ENCODE results near the gene GIPC2. TPM values are rescaled to one million over a fixed set of nuclear protein-coding genes. Genes with fewer than 3 reads are reported as not detected.
"Not testable (repeated sequence)": the region's sequence is repeated elsewhere in the genome, so short reads cannot be mapped to it uniquely, and the experiment has no call there.

GIPC2 gene, protein sequence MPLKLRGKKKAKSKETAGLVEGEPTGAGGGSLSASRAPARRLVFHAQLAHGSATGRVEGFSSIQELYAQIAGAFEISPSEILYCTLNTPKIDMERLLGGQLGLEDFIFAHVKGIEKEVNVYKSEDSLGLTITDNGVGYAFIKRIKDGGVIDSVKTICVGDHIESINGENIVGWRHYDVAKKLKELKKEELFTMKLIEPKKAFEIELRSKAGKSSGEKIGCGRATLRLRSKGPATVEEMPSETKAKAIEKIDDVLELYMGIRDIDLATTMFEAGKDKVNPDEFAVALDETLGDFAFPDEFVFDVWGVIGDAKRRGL
- 2.9 TPM for total RNA-seq
- long read RNA-seq, transcript GIPC2-201 (6 exons, 3,847 nt): major isoform, 12 of 24 reads
- long read RNA-seq, partial matches to known transcripts: 0 of 24 reads
- long read RNA-seq, other reads (novel, unspliced or antisense): 12 of 24 reads

DNA sequence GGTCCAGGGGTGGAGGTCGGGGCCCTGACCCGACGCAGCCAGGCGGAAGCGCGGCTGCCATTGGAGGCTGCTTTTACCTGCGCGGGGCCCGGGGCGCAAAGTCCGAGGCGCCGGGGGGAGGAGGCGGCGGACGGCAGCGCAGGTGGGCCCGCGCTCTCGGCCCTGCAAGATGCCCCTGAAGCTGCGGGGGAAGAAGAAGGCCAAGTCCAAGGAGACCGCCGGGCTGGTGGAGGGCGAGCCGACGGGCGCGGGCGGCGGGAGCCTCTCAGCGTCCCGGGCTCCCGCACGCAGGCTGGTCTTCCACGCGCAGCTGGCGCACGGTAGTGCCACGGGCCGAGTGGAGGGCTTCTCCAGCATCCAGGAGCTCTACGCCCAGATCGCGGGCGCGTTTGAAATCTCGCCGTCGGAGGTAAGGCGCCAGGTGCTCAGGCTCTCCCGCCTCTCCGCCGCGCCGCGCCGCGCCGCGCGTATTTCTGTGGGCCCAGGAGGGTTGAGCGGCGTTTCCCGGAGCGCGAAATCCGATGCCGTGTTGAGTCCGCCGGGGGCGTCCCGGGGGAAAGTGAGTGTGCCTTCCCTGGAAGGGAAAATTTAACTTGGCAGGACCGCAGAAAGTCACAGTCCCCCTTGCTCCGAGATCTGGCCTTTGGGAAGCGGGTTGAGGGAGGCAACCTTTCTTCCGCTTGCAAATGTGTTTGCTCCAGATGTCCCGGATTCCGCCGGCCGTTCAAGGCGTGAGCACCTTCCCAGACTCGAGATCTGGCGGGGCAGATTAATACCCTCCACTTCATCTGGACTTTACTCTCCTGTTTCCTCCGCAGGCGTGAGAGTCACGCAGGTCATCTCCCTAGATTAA lies at the start of gene GIPC2:
Gene GIPC2, plus strand, starts transcription at position 41 of the 853 bp plus-strand sequence. Its CDS starts 129 bp downstream, at position 170.
- ATAC-seq (peak; percentile 67 to 69), DNase-seq (peak; percentile 46)
- Histone ChIP-seq H3K9me3 (no peaks in the 10 kb centered on the region), H3K27ac (peak within 1 kb of the TSS; percentile 73), H3K4me1 (peaks cover 13% of the 10 kb centered on the region), H3K36me3 (no peaks in the 10 kb centered on the region), H3K27me3 (ENCODE audit: low read depth) (peaks cover 28% of the 10 kb centered on the region), H3K4me3 (peak within 1 kb of the TSS; percentile 69)
- intact Hi-C loops (cut with DNase I): no loop called here
- TF ChIP-seq, protein P1, sequence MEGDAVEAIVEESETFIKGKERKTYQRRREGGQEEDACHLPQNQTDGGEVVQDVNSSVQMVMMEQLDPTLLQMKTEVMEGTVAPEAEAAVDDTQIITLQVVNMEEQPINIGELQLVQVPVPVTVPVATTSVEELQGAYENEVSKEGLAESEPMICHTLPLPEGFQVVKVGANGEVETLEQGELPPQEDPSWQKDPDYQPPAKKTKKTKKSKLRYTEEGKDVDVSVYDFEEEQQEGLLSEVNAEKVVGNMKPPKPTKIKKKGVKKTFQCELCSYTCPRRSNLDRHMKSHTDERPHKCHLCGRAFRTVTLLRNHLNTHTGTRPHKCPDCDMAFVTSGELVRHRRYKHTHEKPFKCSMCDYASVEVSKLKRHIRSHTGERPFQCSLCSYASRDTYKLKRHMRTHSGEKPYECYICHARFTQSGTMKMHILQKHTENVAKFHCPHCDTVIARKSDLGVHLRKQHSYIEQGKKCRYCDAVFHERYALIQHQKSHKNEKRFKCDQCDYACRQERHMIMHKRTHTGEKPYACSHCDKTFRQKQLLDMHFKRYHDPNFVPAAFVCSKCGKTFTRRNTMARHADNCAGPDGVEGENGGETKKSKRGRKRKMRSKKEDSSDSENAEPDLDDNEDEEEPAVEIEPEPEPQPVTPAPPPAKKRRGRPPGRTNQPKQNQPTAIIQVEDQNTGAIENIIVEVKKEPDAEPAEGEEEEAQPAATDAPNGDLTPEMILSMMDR (IDR thresholded peaks at IDR 0.05): no peak

DNA sequence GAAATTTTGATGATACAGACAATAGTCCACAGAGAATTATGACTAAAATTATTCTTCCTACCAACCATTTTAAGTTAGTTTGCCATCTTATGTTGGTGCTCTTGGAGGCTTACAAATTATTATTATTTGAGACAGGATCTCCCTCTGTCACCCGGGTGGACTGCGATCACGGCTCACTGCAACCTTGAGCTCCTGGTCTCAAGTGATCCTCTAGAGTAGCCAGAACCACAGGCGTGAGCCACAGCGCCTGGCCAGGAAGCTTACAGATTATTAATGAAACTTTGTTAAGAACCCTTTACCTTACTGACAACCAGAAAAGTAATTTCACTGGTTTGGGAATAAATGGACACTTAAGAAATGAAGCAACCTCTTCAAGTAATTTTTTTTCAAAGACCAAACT lies 49.0 kb upstream of the GIPC2 start:
- intact Hi-C loops (cut with DNase I): no loop called here

DNA sequence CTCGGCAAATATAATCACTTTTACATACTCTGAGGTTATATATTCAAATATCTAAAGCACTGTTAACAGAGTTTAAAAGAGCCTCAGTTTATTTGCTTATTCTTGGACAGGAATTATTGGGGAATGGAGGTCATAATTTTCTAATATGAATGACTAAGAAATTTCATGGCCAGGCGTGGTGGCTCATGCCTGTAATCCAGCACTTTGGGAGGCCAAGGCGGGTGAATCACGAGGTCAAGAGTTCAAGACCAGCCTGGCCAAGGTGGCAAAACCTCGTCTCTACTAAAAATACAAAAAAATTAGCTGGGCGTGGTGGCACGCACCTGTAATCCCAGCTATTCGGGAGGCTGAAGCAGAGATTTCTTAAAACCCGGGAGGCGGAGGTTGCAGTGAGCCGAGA lies 45.2 kb upstream of the GIPC2 start:
- H3K9me3 ChIP-seq; H3K27me3 ChIP-seq (ENCODE audit: low read depth); ATAC-seq; DNase-seq; H3K36me3 ChIP-seq; H3K27ac ChIP-seq; H3K4me3 ChIP-seq; intact Hi-C loops (cut with DNase I): not testable (repeated sequence)
- peaks cover 11% of the 10 kb centered on the region for H3K4me1 ChIP-seq

More for the DNA sequence above, 49.0 kb upstream of the GIPC2 start:
- Histone ChIP-seq H3K27ac (no peak overlapping the region), H3K9me3 (no peaks in the 10 kb centered on the region), H3K27me3 (ENCODE audit: low read depth) (no peaks in the 10 kb centered on the region), H3K36me3 (peaks cover 8% of the 10 kb centered on the region), H3K4me3 (no peak overlapping the region), H3K4me1 (no peaks in the 10 kb centered on the region)
- no peak for DNase-seq
- no peak for ATAC-seq
- TF ChIP-seq, protein P1 (IDR thresholded peaks at IDR 0.05): no peak

DNA sequence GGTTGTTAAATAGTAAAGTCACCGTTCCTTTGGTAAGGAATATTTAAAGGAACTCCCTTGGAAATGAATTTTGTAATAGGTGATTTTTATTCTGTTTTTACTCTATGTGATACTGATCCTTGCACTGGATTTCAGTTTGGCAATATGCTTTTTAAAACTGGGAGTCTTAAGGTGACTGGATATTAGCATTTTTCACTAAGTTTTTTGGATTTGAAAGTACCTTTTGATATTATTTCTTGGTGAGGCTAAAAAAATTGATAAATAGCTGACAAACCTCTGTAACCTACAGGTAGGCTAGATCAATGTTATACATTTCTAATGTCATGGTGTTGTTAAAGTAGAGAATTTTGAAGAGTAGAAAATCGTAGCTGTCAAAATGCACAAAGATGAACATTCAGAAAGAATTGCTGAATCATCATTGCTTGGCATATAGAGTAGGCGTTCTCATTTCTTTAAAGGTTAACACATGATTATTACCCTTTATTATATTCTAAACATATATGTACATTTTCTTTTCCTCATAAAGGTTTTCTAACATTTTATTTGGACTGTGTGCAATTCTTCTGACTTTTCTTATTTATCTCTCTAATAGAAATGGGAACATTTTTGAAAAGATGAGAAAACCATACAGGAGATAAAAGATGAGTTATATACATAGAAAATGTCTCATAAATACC lies 42.6 kb upstream of the GIPC2 start:
- ATAC-seq: no peak
- H3K36me3 ChIP-seq: no peaks in the 10 kb centered on the region
- no peaks in the 10 kb centered on the region for H3K27me3 ChIP-seq (ENCODE audit: low read depth)
- peak overlapping the region; percentile 63 for H3K4me3 ChIP-seq
- intact Hi-C loops (cut with DNase I): no loop called here
- no peaks in the 10 kb centered on the region for H3K9me3 ChIP-seq
- H3K27ac ChIP-seq: peak overlapping the region; percentile 89
- TF ChIP-seq, protein P1 (IDR thresholded peaks at IDR 0.05): no peak
- no peak for DNase-seq
- H3K4me1 ChIP-seq: peaks cover 11% of the 10 kb centered on the region

DNA sequence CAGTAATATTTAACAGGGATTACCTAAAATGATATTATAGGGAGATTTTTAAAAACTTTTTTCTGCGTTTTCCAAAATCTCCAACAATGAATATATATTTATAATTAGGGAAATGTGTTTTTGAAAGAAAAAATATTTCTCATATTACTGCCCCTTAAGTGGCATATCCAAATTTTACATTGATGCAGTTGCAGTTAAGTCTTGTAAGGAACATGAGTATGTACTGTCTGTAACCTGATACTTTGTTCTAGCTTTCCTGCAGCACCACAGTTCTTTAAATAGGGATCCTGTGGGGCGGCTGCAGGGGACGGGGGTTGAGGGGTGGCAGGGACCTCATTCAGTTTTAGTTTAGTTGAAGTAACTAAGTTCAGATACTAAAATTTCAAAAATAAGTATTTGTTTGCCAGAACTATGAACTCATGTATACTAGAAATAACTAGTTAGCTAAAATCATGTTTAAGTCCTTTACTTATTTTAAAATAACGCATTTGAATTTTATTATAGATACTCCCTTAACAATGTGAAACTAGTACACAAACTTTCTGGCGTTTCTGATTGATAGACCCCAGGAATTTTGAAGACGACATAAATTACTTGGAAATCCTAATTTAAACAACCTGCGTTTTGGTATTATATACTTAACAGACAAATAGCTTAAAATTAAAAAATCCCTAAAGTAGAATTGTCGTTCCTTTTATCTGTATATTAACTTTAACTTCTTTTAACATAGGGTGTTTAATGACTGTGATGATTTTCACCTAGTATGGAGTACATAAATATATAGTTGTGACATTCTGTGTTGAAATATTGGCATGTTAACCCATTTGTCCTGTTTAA lies 41.7 kb upstream of the GIPC2 start:
- Histone ChIP-seq H3K4me3 (peak overlapping the region; percentile 63), H3K27me3 (ENCODE audit: low read depth) (no peaks in the 10 kb centered on the region), H3K9me3 (no peaks in the 10 kb centered on the region), H3K27ac (peak overlapping the region; percentile 89), H3K4me1 (peaks cover 11% of the 10 kb centered on the region), H3K36me3 (no peaks in the 10 kb centered on the region)
- ATAC-seq (peak; percentile 72), DNase-seq (no peak)
- intact Hi-C loops (cut with DNase I): no loop called here
- TF ChIP-seq, protein P1 (IDR thresholded peaks at IDR 0.05): no peak

Data from lower lobe of right lung (tissue), 2 donors.